ENCODE data around the gene DLL3.

- TF ChIP-seq ATF3 (IDR thresholded peaks at IDR 0.05) = no peak
- no peak for TF ChIP-seq TAF1 (conservative IDR thresholded peaks at IDR 0.05)
- no peak for TF ChIP-seq SP1 (IDR thresholded peaks at IDR 0.05)
- no peak for TF ChIP-seq RAD21 (IDR thresholded peaks at IDR 0.05)
- no peak for TF ChIP-seq EGR1 (IDR thresholded peaks at IDR 0.05; ENCODE audit: low read depth in 2 of 2)
- TF ChIP-seq, protein P1, sequence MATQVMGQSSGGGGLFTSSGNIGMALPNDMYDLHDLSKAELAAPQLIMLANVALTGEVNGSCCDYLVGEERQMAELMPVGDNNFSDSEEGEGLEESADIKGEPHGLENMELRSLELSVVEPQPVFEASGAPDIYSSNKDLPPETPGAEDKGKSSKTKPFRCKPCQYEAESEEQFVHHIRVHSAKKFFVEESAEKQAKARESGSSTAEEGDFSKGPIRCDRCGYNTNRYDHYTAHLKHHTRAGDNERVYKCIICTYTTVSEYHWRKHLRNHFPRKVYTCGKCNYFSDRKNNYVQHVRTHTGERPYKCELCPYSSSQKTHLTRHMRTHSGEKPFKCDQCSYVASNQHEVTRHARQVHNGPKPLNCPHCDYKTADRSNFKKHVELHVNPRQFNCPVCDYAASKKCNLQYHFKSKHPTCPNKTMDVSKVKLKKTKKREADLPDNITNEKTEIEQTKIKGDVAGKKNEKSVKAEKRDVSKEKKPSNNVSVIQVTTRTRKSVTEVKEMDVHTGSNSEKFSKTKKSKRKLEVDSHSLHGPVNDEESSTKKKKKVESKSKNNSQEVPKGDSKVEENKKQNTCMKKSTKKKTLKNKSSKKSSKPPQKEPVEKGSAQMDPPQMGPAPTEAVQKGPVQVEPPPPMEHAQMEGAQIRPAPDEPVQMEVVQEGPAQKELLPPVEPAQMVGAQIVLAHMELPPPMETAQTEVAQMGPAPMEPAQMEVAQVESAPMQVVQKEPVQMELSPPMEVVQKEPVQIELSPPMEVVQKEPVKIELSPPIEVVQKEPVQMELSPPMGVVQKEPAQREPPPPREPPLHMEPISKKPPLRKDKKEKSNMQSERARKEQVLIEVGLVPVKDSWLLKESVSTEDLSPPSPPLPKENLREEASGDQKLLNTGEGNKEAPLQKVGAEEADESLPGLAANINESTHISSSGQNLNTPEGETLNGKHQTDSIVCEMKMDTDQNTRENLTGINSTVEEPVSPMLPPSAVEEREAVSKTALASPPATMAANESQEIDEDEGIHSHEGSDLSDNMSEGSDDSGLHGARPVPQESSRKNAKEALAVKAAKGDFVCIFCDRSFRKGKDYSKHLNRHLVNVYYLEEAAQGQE (IDR thresholded peaks at IDR 0.05) = no peak
- TF ChIP-seq, protein P2, sequence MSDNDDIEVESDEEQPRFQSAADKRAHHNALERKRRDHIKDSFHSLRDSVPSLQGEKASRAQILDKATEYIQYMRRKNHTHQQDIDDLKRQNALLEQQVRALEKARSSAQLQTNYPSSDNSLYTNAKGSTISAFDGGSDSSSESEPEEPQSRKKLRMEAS (IDR thresholded peaks at IDR 0.05) = no peak
- TF ChIP-seq, protein P3, sequence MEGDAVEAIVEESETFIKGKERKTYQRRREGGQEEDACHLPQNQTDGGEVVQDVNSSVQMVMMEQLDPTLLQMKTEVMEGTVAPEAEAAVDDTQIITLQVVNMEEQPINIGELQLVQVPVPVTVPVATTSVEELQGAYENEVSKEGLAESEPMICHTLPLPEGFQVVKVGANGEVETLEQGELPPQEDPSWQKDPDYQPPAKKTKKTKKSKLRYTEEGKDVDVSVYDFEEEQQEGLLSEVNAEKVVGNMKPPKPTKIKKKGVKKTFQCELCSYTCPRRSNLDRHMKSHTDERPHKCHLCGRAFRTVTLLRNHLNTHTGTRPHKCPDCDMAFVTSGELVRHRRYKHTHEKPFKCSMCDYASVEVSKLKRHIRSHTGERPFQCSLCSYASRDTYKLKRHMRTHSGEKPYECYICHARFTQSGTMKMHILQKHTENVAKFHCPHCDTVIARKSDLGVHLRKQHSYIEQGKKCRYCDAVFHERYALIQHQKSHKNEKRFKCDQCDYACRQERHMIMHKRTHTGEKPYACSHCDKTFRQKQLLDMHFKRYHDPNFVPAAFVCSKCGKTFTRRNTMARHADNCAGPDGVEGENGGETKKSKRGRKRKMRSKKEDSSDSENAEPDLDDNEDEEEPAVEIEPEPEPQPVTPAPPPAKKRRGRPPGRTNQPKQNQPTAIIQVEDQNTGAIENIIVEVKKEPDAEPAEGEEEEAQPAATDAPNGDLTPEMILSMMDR (IDR thresholded peaks at IDR 0.05; ENCODE audit: low read depth, low read length, missing input control) = no peak
- TF ChIP-seq RXRA (IDR thresholded peaks at IDR 0.05) = no peak
- no peak for TF ChIP-seq YY1 (IDR thresholded peaks at IDR 0.05)
Measured at GRCh38 chr19:39507715-39508364, 9.1 kb downstream of the DLL3 start.

All from liver (tissue), 3 donors.